Colonic mucosa (tissue), 4 donors: Measurements from ENCODE around the gene AP4S1. TPM values are rescaled to one million over a fixed set of nuclear protein-coding genes. Genes with fewer than 3 reads are reported as not detected.

Source experiments
- DNase-seq: peaks from one replicate; pipeline ENCODE4 v3.0.0-alpha.2; 2020
- H3K27ac ChIP-seq: fragments of 200-600 bp; one replicate; pipeline ENCODE4 v1.8.0; 2021
- H3K27me3 ChIP-seq: fragments of 200-600 bp; one replicate; pipeline ENCODE4 v1.8.0; 2021
- H3K36me3 ChIP-seq: fragments of 200-600 bp; one replicate; pipeline ENCODE4 v1.8.0; 2021
- H3K4me1 ChIP-seq: fragments of 200-600 bp; one replicate; pipeline ENCODE4 v1.8.0; 2021; ENCODE audit warnings: mild to moderate bottlenecking
- H3K4me3 ChIP-seq: fragments of 200-600 bp; one replicate; pipeline ENCODE4 v1.8.0; 2021
- H3K9ac ChIP-seq, 2 donors: one replicate each; pipeline ENCODE4 v1.7.0; 2013; ENCODE audit warnings: control low read depth in 2 of 2, low read depth in 2 of 2, low read length in 2 of 2
- H3K9me3 ChIP-seq: fragments of 200-600 bp; one replicate; pipeline ENCODE4 v1.8.0; 2021
- CTCF ChIP-seq: fragments of 200-600 bp; IDR thresholded peaks from one replicate; pipeline ENCODE4 v1.8.0; 2022; ENCODE audit warnings: antibody characterized with exemption, mild to moderate bottlenecking
- intact Hi-C: fragments of 100-400 bp; cut with DNase I; formaldehyde crosslinking; loops from one replicate; pipeline ENCODE4 v1.14.1; 2022
- total RNA-seq, 2 donors: library from RNA; stranded (reverse); fragmentation: NEBNext Ultra II Directional in 1 of 2; extraction: Animal tissue kit (Norgen Biotek cat#: 25700) in 1 of 2; gene quantifications; one replicate each; pipeline ENCODE4 v1.2.1, GENCODE V29; 2021
- donor health status: healthy.
- donor health status: DM: no; HTN: no; CAD: no.
- donor health status: DM: no; HTN: no; CAD: no.

Gene AP4S1
- total RNA-seq, 2 donors from 2014 or later: 3.3 to 4.9 TPM

GRCh38 chr14:31070431-31070830 lies 45.0 kb downstream of the AP4S1 start:
- TF ChIP-seq CTCF: no peak
- intact Hi-C loops: no loop called here
- no peak overlapping the region for H3K9ac ChIP-seq

GRCh38 chr14:31071151-31071550 lies 45.7 kb downstream of the AP4S1 start:
- TF ChIP-seq CTCF: no peak

More at GRCh38 chr14:31070431-31070830, 45.0 kb downstream of the AP4S1 start:
- Histone ChIP-seq H3K27ac (no peak overlapping the region), H3K36me3 (no peaks in the 10 kb centered on the region), H3K4me3 (no peak overlapping the region), H3K27me3 (no peaks in the 10 kb centered on the region), H3K9me3 (no peaks in the 10 kb centered on the region), H3K4me1 (no peaks in the 10 kb centered on the region)
- no peak for DNase-seq

GRCh38 chr14:31075144-31075543 lies 49.7 kb downstream of the AP4S1 start:
- Histone ChIP-seq H3K36me3 (no peaks in the 10 kb centered on the region), H3K27ac (no peak overlapping the region), H3K9ac (no peak overlapping the region), H3K4me3 (no peak overlapping the region), H3K27me3 (no peaks in the 10 kb centered on the region), H3K9me3 (no peaks in the 10 kb centered on the region), H3K4me1 (no peaks in the 10 kb centered on the region)
- intact Hi-C loops: no loop called here
- no peak for TF ChIP-seq CTCF
- DNase-seq: no peak

More at GRCh38 chr14:31071151-31071550, 45.7 kb downstream of the AP4S1 start:
- Histone ChIP-seq H3K27me3 (no peaks in the 10 kb centered on the region), H3K9me3 (no peaks in the 10 kb centered on the region), H3K36me3 (no peaks in the 10 kb centered on the region), H3K27ac (no peak overlapping the region), H3K4me3 (no peak overlapping the region), H3K4me1 (no peaks in the 10 kb centered on the region), H3K9ac (no peak overlapping the region)
- DNase-seq: no peak
- intact Hi-C loops: no loop called here

- Histone ChIP-seq H3K36me3 (no peaks in the 10 kb centered on the region), H3K27ac (no peak overlapping the region), H3K9ac (no peak overlapping the region), H3K4me1 (no peaks in the 10 kb centered on the region), H3K27me3 (no peaks in the 10 kb centered on the region), H3K9me3 (no peaks in the 10 kb centered on the region), H3K4me3 (no peak overlapping the region)
- DNase-seq: no peak
- intact Hi-C loops: no loop called here
- no peak for TF ChIP-seq CTCF
These were observed 53.3 kb downstream of the AP4S1 start for GRCh38 chr14:31078766-31079165.

GRCh38 chr14:31080056-31080455 lies 54.6 kb downstream of the AP4S1 start:
- no peak overlapping the region for H3K4me3 ChIP-seq
- H3K4me1 ChIP-seq: no peaks in the 10 kb centered on the region
- no peak for DNase-seq
- no peaks in the 10 kb centered on the region for H3K36me3 ChIP-seq
- no peak overlapping the region for H3K9ac ChIP-seq
- intact Hi-C loops: loop anchor here (5.0 kb wide), 1 partner anchor 98 kb away; no protein-coding TSS in a partner anchor
- H3K27me3 ChIP-seq: no peaks in the 10 kb centered on the region
- no peaks in the 10 kb centered on the region for H3K9me3 ChIP-seq
- no peak for TF ChIP-seq CTCF
- no peak overlapping the region for H3K27ac ChIP-seq

- H3K4me1 ChIP-seq: no peaks in the 10 kb centered on the region
- H3K4me3 ChIP-seq: no peak overlapping the region
- TF ChIP-seq CTCF: no peak
- H3K36me3 ChIP-seq: no peaks in the 10 kb centered on the region
- no peak for DNase-seq
- peak overlapping the region in 1 of 2 donors; percentile 17 for H3K9ac ChIP-seq
- no peak overlapping the region for H3K27ac ChIP-seq
- intact Hi-C loops: loop anchor here (5.0 kb wide), 1 partner anchor 98 kb away; no protein-coding TSS in a partner anchor
- H3K9me3 ChIP-seq: no peaks in the 10 kb centered on the region
- no peaks in the 10 kb centered on the region for H3K27me3 ChIP-seq
These were observed 55.0 kb downstream of the AP4S1 start for GRCh38 chr14:31080484-31080883.
